Liver (tissue), 9 donors: Measurements from ENCODE around the gene CPED1. TPM values are rescaled to one million over a fixed set of nuclear protein-coding genes. Genes with fewer than 3 reads are reported as not detected.
A peak's percentile ranks its signal among the peaks of the same experiment; 100 is the strongest.

Source experiments
- DNase-seq: peaks from one replicate; pipeline ENCODE4 v3.0.0-alpha.2; 2017; ENCODE audit warnings: low spot score
- H3K27ac ChIP-seq, 2 donors: one replicate each; pipeline ENCODE4 v1.7.0; 2013; ENCODE audit warnings: inconsistent platforms in 2 of 2, low read length in 2 of 2, control low read depth in 1 of 2, low read depth in 1 of 2, mild to moderate bottlenecking in 1 of 2
- H3K27me3 ChIP-seq, 4 donors: one replicate each; pipeline versions ENCODE4 v1.6.1 to v1.7.0; 2013; ENCODE audit warnings: low read length in 3 of 4, inconsistent platforms in 1 of 4, mild to moderate bottlenecking in 1 of 4, moderate library complexity in 1 of 4; ENCODE audit not compliant: control insufficient read depth in 4 of 4, insufficient read depth in 4 of 4
- H3K36me3 ChIP-seq, 4 donors: one replicate each; pipeline versions ENCODE4 v1.6.1 to v1.7.0; 2013; ENCODE audit warnings: low read length in 3 of 4, mild to moderate bottlenecking in 3 of 4, low read depth in 1 of 4, moderate library complexity in 1 of 4; ENCODE audit not compliant: control insufficient read depth in 4 of 4, insufficient read depth in 3 of 4
- H3K4me1 ChIP-seq, 4 donors: one replicate each; pipeline versions ENCODE4 v1.6.1 to v1.7.0; 2013; ENCODE audit warnings: low read length in 3 of 4, mild to moderate bottlenecking in 3 of 4, moderate library complexity in 1 of 4; ENCODE audit not compliant: control insufficient read depth in 4 of 4, insufficient read depth in 4 of 4
- H3K4me3 ChIP-seq, 3 donors: one replicate each; pipeline versions ENCODE4 v1.6.1 to v1.7.0; 2013; ENCODE audit warnings: low read length in 3 of 3, control low read depth in 1 of 3, low read depth in 1 of 3, mild to moderate bottlenecking in 1 of 3
- H3K9ac ChIP-seq, 2 donors: one replicate each; pipeline ENCODE4 v1.7.0; 2013; ENCODE audit warnings: low read length in 2 of 2, mild to moderate bottlenecking in 2 of 2, moderate library complexity in 2 of 2, control low read depth in 1 of 2, low read depth in 1 of 2
- H3K9me3 ChIP-seq, 4 donors: one replicate each; pipeline versions ENCODE4 v1.6.1 to v1.7.0; 2013; ENCODE audit warnings: low read length in 3 of 4; ENCODE audit not compliant: control insufficient read depth in 4 of 4
- ATF3 ChIP-seq: IDR thresholded peaks from 2 replicates; pipeline ENCODE4 v1.6.1; 2016; ENCODE audit warnings: antibody characterized with exemption
- CTCF ChIP-seq: fragments of 150-350 bp; IDR thresholded peaks from 2 replicates; pipeline ENCODE4 v1.5.1; 2017; ENCODE audit warnings: improper control_type of control experiment, low read depth, low read length; ENCODE audit not compliant: missing input control
- EGR1 ChIP-seq, 2 donors: IDR thresholded peaks; 2 replicates each; pipeline ENCODE4 v1.6.1; 2016 to 2018; ENCODE audit warnings: antibody characterized with exemption in 2 of 2, low read depth in 2 of 2
- FOXA1 ChIP-seq: IDR thresholded peaks from 2 replicates; pipeline ENCODE4 v1.6.1; 2016; ENCODE audit warnings: antibody characterized with exemption
- FOXA2 ChIP-seq: IDR thresholded peaks from 2 replicates; pipeline ENCODE4 v1.6.1; 2016; ENCODE audit warnings: antibody characterized with exemption
- GABPA ChIP-seq, 2 donors: IDR thresholded peaks in 1 of 2; conservative IDR thresholded peaks in 1 of 2; 2 replicates each; pipeline ENCODE4 v1.6.1; 2016; ENCODE audit warnings: antibody characterized with exemption in 2 of 2, mild to moderate bottlenecking in 1 of 2, moderate library complexity in 1 of 2
- HNF4A ChIP-seq, 2 donors: conservative IDR thresholded peaks; 2 replicates each; pipeline ENCODE4 v1.6.1; 2016; ENCODE audit warnings: antibody characterized with exemption in 2 of 2, mild to moderate bottlenecking in 2 of 2
- JUND ChIP-seq, 2 donors: IDR thresholded peaks; 2 replicates each; pipeline ENCODE4 v1.6.1; 2016; ENCODE audit warnings: antibody characterized with exemption in 2 of 2
- MAX ChIP-seq: IDR thresholded peaks from 2 replicates; pipeline ENCODE4 v1.6.1; 2016; ENCODE audit warnings: antibody characterized with exemption
- RAD21 ChIP-seq, 2 donors: IDR thresholded peaks; 2 replicates each; pipeline ENCODE4 v1.6.1; 2016; ENCODE audit warnings: antibody characterized with exemption in 2 of 2, mild to moderate bottlenecking in 2 of 2
- REST ChIP-seq: IDR thresholded peaks from 2 replicates; pipeline ENCODE4 v1.6.1; 2016; ENCODE audit warnings: antibody characterized with exemption, mild to moderate bottlenecking
- RXRA ChIP-seq, 2 donors: IDR thresholded peaks; 2 replicates each; pipeline ENCODE4 v1.6.1; 2017 to 2018; ENCODE audit warnings: antibody characterized with exemption in 2 of 2, mild to moderate bottlenecking in 1 of 2
- SP1 ChIP-seq: IDR thresholded peaks from 2 replicates; pipeline ENCODE4 v1.6.1; 2018; ENCODE audit warnings: antibody characterized with exemption, mild to moderate bottlenecking
- TAF1 ChIP-seq: conservative IDR thresholded peaks from 2 replicates; pipeline ENCODE4 v1.6.1; 2016; ENCODE audit warnings: antibody characterized with exemption, mild to moderate bottlenecking
- YY1 ChIP-seq: IDR thresholded peaks from 2 replicates; pipeline ENCODE4 v1.6.1; 2016; ENCODE audit warnings: antibody characterized with exemption, mild to moderate bottlenecking
- ZBTB33 ChIP-seq: IDR thresholded peaks from 2 replicates; pipeline ENCODE4 v1.6.1; 2016; ENCODE audit warnings: antibody characterized with exemption
- whole genome bisulfite sequencing: extraction: QIAGEN DNeasy Blood & Tissue Kit; methylation state at CpG from one replicate; pipeline ENCODE4 v1.1.7; 2013; 5-methylcytosine and 5-hydroxymethylcytosine counted together
- polyA plus RNA-seq, 2 donors: library from polyadenylated mRNA; stranded (reverse) in 1 of 2; unstranded in 1 of 2; fragments of 200-250 nt in 1 of 2; fragments of >200 nt in 1 of 2; fragmentation: Nextera tagmentation in 1 of 2; extraction: Ambion mirVana in 1 of 2; gene quantifications; one replicate each; pipeline versions ENCODE4 v1.2.1 to v1.2.3, GENCODE V29; 2013 to 2015
- total RNA-seq, 2 donors: library from RNA; depleted of rRNA; stranded (reverse); fragments of >200 nt; gene quantifications; one replicate each; pipeline ENCODE4 v1.2.3, GENCODE V29; 2014
- donor health status: healthy.
- donor health status: healthy.
- donor health status: healthy.
- donor health status: healthy.
- donor health status: healthy.

The CPED1 gene
- total and polyA plus RNA-seq, 4 donors, result 8.5 to 58.0 (median 14.6) TPM

GRCh38 chr7:121101621-121102020 is 113.1 kb downstream of the CPED1 start:
- no peak for DNase-seq
- H3K27me3 ChIP-seq, result no peaks in the 10 kb centered on the region
- H3K36me3 ChIP-seq, result peaks cover 2 to 34% (median 14%) of the 10 kb centered on the region in 4 donors
- no peaks in the 10 kb centered on the region for H3K4me1 ChIP-seq
- no peak for TF ChIP-seq REST
- TF ChIP-seq RAD21 (IDR thresholded peaks at IDR 0.05), result no peak
- TF ChIP-seq GABPA (IDR thresholded peaks at IDR 0.05 in 1 of 2, conservative IDR thresholded peaks at IDR 0.05 in 1 of 2), result no peak
- no peak for TF ChIP-seq CTCF
- no peak for TF ChIP-seq ATF3
- TF ChIP-seq RXRA (IDR thresholded peaks at IDR 0.05), result no peak
- no peak for TF ChIP-seq YY1
- no peak for TF ChIP-seq FOXA2
- TF ChIP-seq SP1, result no peak
- no peak for TF ChIP-seq HNF4A (conservative IDR thresholded peaks at IDR 0.05)
- no peak for TF ChIP-seq MAX
- TF ChIP-seq ZBTB33, result no peak
- no peak for TF ChIP-seq EGR1 (IDR thresholded peaks at IDR 0.05; ENCODE audit: low read depth in 2 of 2)
- TF ChIP-seq TAF1, result no peak
- TF ChIP-seq FOXA1, result no peak
- TF ChIP-seq JUND (IDR thresholded peaks at IDR 0.05), result no peak
- no peak overlapping the region for H3K4me3 ChIP-seq
- H3K9me3 ChIP-seq, result no peaks in the 10 kb centered on the region
- H3K27ac ChIP-seq, result no peak overlapping the region
- H3K9ac ChIP-seq, result no peak overlapping the region
- WGBS, result 96% methylated on average over 2 of the region's 2 CpGs

- H3K27me3 ChIP-seq, result no peaks in the 10 kb centered on the region
- no peak overlapping the region for H3K4me3 ChIP-seq
- H3K4me1 ChIP-seq, result no peaks in the 10 kb centered on the region
- H3K27ac ChIP-seq, result no peak overlapping the region
- no peak for TF ChIP-seq YY1
- no peak for TF ChIP-seq JUND (IDR thresholded peaks at IDR 0.05)
- no peak for TF ChIP-seq RXRA (IDR thresholded peaks at IDR 0.05)
- TF ChIP-seq MAX, result no peak
- 72% methylated on average over 2 of the region's 2 CpGs for WGBS
- peak overlapping the region in 1 of 2 donors; percentile 8 for H3K9ac ChIP-seq
- DNase-seq, result no peak
- peaks cover 2 to 40% (median 14%) of the 10 kb centered on the region in 4 donors for H3K36me3 ChIP-seq
- H3K9me3 ChIP-seq, result no peaks in the 10 kb centered on the region
These were observed 114.1 kb downstream of the CPED1 start for GRCh38 chr7:121102619-121103018.
